LNCaP clone FGC (cell line): ENCODE data around the gene ANAPC15.

Experiments
- DNase-seq: peaks from one replicate; pipeline ENCODE4 v3.0.0-alpha.2; 2011; ENCODE audit warnings: low read depth
- H3K4me3 ChIP-seq: 2 replicates; pipeline ENCODE4 v1.5.1; 2011; ENCODE audit warnings: mild to moderate bottlenecking, low read depth, low read length, control low read depth
- TF ChIP-seq, protein P1 (sequence below): IDR thresholded peaks from 2 replicates; pipeline ENCODE4 v1.5.1; 2012; ENCODE audit warnings: mild to moderate bottlenecking; ENCODE audit not compliant: control insufficient read depth, insufficient read depth; ENCODE audit errors: extremely low read depth

Gene ANAPC15

DNA sequence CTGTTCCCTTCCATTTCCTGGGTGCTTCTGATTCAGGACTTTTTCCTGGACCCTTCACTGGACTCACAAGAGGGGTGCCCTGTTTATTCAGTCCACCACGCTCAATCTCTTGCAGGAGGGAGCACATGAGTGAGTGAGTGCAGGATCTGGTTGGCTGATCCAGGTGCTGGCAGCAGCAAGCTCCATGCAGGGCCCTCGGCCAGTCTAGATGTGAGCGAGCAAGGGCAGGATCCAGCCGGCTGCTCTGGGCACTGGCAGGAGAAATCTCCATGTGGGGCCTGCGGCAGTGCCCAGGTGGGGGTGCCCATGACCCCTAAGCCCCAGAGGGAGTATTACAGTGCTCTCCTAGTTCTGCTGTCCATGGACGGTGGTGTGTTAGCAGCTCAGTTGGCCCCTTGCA, 11.6 kb upstream of the ANAPC15 start:
- TF ChIP-seq, protein P1, sequence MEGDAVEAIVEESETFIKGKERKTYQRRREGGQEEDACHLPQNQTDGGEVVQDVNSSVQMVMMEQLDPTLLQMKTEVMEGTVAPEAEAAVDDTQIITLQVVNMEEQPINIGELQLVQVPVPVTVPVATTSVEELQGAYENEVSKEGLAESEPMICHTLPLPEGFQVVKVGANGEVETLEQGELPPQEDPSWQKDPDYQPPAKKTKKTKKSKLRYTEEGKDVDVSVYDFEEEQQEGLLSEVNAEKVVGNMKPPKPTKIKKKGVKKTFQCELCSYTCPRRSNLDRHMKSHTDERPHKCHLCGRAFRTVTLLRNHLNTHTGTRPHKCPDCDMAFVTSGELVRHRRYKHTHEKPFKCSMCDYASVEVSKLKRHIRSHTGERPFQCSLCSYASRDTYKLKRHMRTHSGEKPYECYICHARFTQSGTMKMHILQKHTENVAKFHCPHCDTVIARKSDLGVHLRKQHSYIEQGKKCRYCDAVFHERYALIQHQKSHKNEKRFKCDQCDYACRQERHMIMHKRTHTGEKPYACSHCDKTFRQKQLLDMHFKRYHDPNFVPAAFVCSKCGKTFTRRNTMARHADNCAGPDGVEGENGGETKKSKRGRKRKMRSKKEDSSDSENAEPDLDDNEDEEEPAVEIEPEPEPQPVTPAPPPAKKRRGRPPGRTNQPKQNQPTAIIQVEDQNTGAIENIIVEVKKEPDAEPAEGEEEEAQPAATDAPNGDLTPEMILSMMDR, result no peak
- no peak overlapping the region for H3K4me3 ChIP-seq
- no peak for DNase-seq

DNA sequence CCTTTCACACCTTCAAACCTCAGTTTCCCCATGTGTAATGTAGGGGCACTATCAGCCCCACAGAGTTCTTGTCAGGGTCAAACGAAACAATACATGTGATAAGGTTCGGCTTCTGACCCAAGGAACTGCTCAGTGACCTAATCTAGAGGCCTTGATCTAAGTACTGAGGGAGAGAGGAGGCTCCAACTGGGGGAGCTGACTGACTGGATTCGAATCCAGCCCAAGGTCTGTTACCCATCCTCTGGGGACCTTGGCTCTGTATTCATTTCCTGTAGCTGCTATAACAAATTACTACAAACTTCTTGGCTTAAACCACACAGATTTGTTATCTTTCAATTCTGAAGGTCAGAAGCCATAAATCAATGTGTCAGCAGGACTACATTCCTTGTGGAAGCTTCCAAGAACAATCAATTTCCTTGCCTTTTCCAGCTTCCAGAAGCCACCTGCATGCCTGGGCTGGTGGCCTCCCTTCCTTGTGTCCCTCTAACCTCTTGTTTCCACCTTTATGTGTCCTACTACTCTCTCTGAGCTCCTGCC, 10.7 kb upstream of the ANAPC15 start:
- TF ChIP-seq, protein P1, result no peak
- no peak overlapping the region for H3K4me3 ChIP-seq
- DNase-seq, result no peak

DNA sequence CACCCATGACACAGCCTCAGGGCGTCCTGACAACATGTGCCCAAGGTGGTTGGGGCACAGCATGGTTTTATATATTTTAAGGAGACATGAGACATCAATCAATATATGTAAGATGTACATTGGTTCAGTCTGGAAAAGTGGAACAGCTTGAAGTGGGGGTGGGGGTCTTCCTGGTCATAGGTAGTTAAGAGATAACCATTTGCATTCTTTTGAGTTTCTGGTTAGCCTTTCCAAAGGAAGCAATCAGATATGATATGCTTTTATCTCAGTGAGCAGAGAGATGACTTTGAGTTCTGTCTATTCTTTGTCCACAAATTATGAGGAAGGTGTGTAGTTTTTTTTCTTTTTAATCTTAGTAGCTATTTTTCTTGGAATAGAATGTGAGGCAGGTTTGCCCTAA, 10.1 kb upstream of the ANAPC15 start:
- no peak overlapping the region for H3K4me3 ChIP-seq
- DNase-seq, result no peak
- TF ChIP-seq, protein P1, result no peak

DNA sequence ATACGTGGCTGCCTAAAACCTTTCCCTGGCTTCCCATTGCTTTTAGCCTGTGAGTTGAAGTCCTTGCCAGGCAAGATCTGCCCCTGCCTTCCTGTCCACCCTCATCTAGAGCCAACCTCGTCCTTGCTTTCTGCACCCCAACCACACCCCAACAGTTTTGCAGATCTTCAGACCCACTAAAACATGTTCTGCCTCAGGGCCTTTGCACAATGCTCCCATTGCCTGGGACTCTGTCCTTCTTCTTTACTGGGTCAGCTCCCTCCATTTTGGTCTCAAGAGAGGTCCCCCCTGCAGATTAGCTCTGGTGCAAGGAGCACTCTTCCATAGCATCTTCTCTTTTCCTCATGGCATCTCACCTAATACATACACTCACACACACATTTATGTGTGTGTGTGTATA, 8.4 kb upstream of the ANAPC15 start:
- DNase-seq, result no peak
- TF ChIP-seq, protein P1, result no peak
- no peak overlapping the region for H3K4me3 ChIP-seq

DNA sequence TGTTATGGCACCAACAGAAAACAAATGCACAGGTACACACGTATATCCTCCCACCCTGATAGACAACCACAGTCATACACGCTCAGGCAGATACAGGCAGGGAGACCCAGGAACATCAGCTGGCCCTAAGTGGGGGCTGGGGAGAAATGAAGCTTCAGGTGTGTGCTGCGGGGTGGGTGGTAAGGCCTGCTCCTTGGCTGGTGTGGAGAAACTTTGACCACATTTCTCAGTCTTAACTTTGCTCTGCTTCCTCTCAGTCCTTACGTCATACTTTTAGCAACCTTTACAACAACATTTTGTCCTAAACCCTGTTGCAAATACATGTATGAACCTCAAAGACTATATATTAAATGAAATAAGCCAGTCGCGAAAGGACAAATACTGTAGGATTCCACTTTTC, 6.7 kb upstream of the ANAPC15 start:
- no peak overlapping the region for H3K4me3 ChIP-seq
- DNase-seq, result no peak
- TF ChIP-seq, protein P1, result no peak

DNA sequence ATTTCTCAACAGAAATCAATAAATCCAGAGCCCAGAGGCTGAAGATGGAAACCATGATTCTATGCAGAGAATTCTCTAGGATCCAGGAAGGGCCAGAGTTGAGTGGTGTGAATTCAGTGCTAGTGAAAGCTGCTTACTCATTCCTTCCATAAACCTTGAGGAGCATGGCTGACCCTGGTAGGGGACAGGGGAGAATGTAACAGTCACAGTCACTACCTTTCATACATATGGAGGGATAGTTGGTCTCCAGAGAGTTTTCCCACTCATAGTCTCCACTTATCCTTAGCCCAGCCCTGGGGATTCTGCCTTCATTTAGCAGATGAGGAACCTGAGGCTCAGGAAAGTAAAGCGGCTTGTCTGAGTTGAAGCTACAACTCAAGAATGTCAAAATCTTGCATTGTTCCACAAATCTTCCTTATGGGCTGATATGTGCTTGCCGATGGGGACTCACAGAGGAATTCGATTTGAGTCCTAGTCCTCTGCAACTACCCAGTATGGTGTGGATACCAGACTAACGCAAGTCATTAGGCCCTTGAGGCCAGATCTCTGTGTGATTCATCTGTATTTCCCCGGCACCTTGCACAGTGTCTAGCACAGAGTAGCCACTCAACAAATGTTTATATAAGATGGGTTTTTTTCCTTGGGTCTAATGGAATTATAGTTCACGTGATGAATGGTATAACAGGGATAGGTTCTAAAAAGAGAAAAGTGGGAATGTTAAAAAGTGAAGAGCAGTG, 3.7 kb upstream of the ANAPC15 start:
- no peak for DNase-seq
- no peak overlapping the region for H3K4me3 ChIP-seq
- TF ChIP-seq, protein P1, result no peak

DNA sequence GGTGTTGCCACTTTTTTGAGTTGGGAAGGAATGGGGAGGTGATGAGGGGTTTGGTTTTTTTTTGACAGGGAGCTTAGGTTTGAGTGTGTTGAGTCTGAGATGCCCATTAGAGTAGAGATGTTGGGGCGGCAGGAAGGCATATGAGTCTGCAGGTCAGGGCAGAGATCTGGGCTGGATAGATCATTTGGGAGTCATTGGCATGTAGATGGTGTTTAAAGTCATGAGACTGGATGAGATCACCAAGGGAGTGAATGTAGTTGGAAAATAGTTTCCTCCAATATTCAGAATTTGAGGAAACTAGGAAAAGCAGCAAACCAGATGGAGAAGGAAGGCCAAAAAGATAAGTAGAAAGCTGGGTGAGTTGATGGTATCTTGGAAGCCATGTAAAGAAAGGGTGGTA, 2.1 kb upstream of the ANAPC15 start:
- H3K4me3 ChIP-seq, result no peak overlapping the region
- TF ChIP-seq, protein P1, result no peak
- no peak for DNase-seq
